HG02973 (cell line): ENCODE results near the gene CCDC149.

Source experiments
- ATAC-seq: cut with Tn5 transposase; IDR thresholded peaks from one replicate; pipeline ENCODE4 v1.9.1; 2021; ENCODE audit warnings: moderate library complexity; ENCODE audit not compliant: unreplicated experiment

CCDC149 gene

GRCh38 chr4:24780936-24781495 lies 131.8 kb downstream of the CCDC149 start:
- ATAC-seq: no peak

- no peak for ATAC-seq
Measured at GRCh38 chr4:24778464-24779225, 134.2 kb downstream of the CCDC149 start.

- ATAC-seq: no peak
Measured at GRCh38 chr4:24777536-24778463, 135.0 kb downstream of the CCDC149 start.

GRCh38 chr4:24775750-24776149 lies 137.1 kb downstream of the CCDC149 start:
- no peak for ATAC-seq

- ATAC-seq: no peak
Measured at GRCh38 chr4:24775032-24775605, 137.7 kb downstream of the CCDC149 start.

- no peak for ATAC-seq
Measured at GRCh38 chr4:24774452-24774851, 138.4 kb downstream of the CCDC149 start.

GRCh38 chr4:24772952-24773351 lies 139.9 kb downstream of the CCDC149 start:
- ATAC-seq: no peak

GRCh38 chr4:24772061-24772705 lies 140.7 kb downstream of the CCDC149 start:
- ATAC-seq: no peak

- no peak for ATAC-seq
Measured at GRCh38 chr4:24771241-24771640, 141.6 kb downstream of the CCDC149 start.

- no peak for ATAC-seq
Measured at GRCh38 chr4:24770667-24771066, 142.2 kb downstream of the CCDC149 start.

- peak; percentile 68 for ATAC-seq
Measured at GRCh38 chr4:24770032-24770584, 142.7 kb downstream of the CCDC149 start.

- no peak for ATAC-seq
Measured at GRCh38 chr4:24769571-24769970, 143.3 kb downstream of the CCDC149 start.

- peak; percentile 65 for ATAC-seq
Measured at GRCh38 chr4:24768604-24769003, 144.2 kb downstream of the CCDC149 start.

GRCh38 chr4:24768006-24768405 lies 144.8 kb downstream of the CCDC149 start:
- ATAC-seq: no peak

- no peak for ATAC-seq
Measured at GRCh38 chr4:24765376-24765988, 147.4 kb downstream of the CCDC149 start.

- ATAC-seq: no peak
Measured at GRCh38 chr4:24764345-24764744, 148.5 kb downstream of the CCDC149 start.

- ATAC-seq: no peak
Measured at GRCh38 chr4:24763631-24764297, 149.1 kb downstream of the CCDC149 start.
